ENCODE results near the gene ST3GAL4. TPM values are rescaled to one million over a fixed set of nuclear protein-coding genes. Genes with fewer than 3 reads are reported as not detected.

ST3GAL4 gene
- total RNA-seq, 1 experiment from 2014 or later, result 11.2 TPM

DNA sequence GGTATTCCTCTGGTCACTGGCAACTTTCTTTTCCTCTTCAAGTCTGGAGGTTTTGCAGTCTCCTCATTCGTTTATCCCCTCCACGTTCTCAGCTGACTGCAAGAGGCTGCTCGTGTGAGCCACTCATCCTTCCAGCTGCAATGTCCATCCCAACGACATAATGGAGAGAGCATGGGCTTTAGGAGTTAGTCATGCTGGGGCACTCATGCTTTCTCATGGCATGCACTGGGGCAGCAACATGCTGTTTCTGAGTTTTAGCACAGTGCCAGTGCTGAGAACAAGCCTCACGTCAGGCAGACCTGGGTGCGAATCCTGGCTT is 44.5 kb upstream of the ST3GAL4 start:
- H3K27ac Mint-ChIP-seq (ENCODE audit: unreplicated experiment), result no peak overlapping the region
- Histone ChIP-seq H3K4me3 (ENCODE audit: low read depth, low read length) (no peak overlapping the region), H3K4me1 (0 out of 2 replicates have a peak, but pooled peaks cover 6% of the 10 kb centered on the region), H3K36me3 (ENCODE audit: control insufficient read depth, insufficient read depth, low read length) (no peaks in the 10 kb centered on the region), H3K9me3 (no peaks in the 10 kb centered on the region), H3K27me3 (replicated peaks; ENCODE audit: control insufficient read depth, insufficient read depth, low read length) (no peaks in the 10 kb centered on the region)
- POLR2A ChIA-PET, result interaction anchor here (0.6 kb wide), 1 partner anchor 49 kb away, joined by 3 read pairs; no protein-coding TSS in a partner anchor
- H3K27me3 Mint-ChIP-seq (ENCODE audit: insufficient read depth, unreplicated experiment), result no peaks in the 10 kb centered on the region
- CTCF ChIA-PET, result interaction anchor here (0.6 to 2.7 kb wide), 17 partner anchors 10 to 174 kb away, joined by 3 to 68 read pairs (median 3); partner anchors contain the start of gene ST3GAL4
- TF ChIP-seq, protein P1, sequence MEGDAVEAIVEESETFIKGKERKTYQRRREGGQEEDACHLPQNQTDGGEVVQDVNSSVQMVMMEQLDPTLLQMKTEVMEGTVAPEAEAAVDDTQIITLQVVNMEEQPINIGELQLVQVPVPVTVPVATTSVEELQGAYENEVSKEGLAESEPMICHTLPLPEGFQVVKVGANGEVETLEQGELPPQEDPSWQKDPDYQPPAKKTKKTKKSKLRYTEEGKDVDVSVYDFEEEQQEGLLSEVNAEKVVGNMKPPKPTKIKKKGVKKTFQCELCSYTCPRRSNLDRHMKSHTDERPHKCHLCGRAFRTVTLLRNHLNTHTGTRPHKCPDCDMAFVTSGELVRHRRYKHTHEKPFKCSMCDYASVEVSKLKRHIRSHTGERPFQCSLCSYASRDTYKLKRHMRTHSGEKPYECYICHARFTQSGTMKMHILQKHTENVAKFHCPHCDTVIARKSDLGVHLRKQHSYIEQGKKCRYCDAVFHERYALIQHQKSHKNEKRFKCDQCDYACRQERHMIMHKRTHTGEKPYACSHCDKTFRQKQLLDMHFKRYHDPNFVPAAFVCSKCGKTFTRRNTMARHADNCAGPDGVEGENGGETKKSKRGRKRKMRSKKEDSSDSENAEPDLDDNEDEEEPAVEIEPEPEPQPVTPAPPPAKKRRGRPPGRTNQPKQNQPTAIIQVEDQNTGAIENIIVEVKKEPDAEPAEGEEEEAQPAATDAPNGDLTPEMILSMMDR (IDR thresholded peaks at IDR 0.05; ENCODE audit: insufficient read depth in 1 of 2, low read depth in 1 of 2, low read length in 1 of 2, severe bottlenecking in 1 of 2, unreplicated experiment in 1 of 2), result no peak
- no peak overlapping the region for H3K4me3 Mint-ChIP-seq (ENCODE audit: unreplicated experiment)
- no peak for DNase-seq
- peaks cover 1% of the 10 kb centered on the region for H3K4me1 Mint-ChIP-seq (ENCODE audit: low read depth, unreplicated experiment)
- peaks cover 4% of the 10 kb centered on the region for H3K36me3 Mint-ChIP-seq (ENCODE audit: insufficient read depth, unreplicated experiment)
- intact Hi-C loops (cut with micrococcal nuclease; ENCODE audit: unreplicated experiment), result loop anchor here (1.0 to 10.0 kb wide), 6 partner anchors 44 to 294 kb away; partner anchors contain the start of gene ST3GAL4
- H3K9me3 Mint-ChIP-seq (ENCODE audit: unreplicated experiment), result no peaks in the 10 kb centered on the region
- BruUV-seq (replicated peaks), result no TSS peak

DNA sequence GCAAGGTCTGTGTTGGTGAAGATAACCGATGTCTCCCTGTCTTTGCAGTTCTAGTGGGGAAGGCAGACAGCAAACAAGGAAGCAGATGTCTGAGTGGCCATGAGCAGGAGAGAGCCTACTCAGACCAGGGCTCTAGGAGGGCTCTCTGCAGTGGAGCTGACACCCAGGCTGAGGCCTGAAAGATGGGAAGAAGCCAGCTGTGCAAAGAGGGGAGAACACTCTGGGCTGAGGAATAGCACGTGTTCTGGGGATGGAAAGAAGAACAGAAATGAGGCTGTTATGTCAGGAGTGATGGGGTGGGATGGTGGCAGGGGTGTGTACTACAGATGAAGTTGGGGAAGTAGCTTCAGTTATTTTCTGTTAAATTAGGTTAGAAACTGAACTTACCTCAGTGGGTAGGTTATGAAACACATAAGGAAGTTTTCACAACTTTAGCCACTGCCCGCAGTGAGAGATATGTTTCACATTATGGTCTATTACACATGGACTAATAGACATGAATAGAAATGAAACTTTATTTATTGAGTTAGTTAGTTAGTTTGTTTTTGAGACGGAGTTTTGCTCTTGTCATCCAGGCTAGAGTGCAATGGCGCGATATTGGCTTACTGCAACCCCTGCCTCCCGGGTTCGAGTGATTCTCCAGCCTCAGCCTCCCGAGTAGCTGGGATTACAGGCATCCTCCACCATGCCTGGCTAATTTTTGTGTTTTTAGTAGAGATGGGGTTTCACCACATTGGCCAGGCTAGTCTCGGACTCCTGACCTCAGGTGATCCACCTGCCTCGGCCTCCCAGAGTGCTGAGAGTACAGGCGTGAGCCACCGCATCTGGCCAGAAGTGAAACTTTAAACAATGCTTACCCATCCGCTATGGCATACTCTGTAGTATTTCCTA is 43.8 kb upstream of the ST3GAL4 start:
- Mint-ChIP-seq H3K36me3 (ENCODE audit: insufficient read depth, unreplicated experiment) (peaks cover 4% of the 10 kb centered on the region), H3K4me1 (ENCODE audit: low read depth, unreplicated experiment) (peaks cover 6% of the 10 kb centered on the region), H3K9me3 (ENCODE audit: unreplicated experiment) (no peaks in the 10 kb centered on the region), H3K4me3 (ENCODE audit: unreplicated experiment) (no peak overlapping the region), H3K27me3 (ENCODE audit: insufficient read depth, unreplicated experiment) (no peaks in the 10 kb centered on the region), H3K27ac (ENCODE audit: unreplicated experiment) (no peak overlapping the region)
- no TSS peak for BruUV-seq (replicated peaks)
- no peaks in the 10 kb centered on the region for H3K36me3 ChIP-seq (ENCODE audit: control insufficient read depth, insufficient read depth, low read length)
- DNase-seq, result no peak
- TF ChIP-seq, protein P1 (IDR thresholded peaks at IDR 0.05; ENCODE audit: insufficient read depth in 1 of 2, low read depth in 1 of 2, low read length in 1 of 2, severe bottlenecking in 1 of 2, unreplicated experiment in 1 of 2), result no peak
- 0 out of 2 replicates have a peak, but pooled peaks cover 6% of the 10 kb centered on the region for H3K4me1 ChIP-seq
- no peaks in the 10 kb centered on the region for H3K9me3 ChIP-seq
- ChIA-PET POLR2A (interaction anchor here (0.6 kb wide), 1 partner anchor 48 kb away, joined by 3 read pairs; no protein-coding TSS in a partner anchor), CTCF (interaction anchor here (0.8 to 2.7 kb wide), 7 partner anchors 11 to 168 kb away, joined by 3 to 68 read pairs (median 4); partner anchors contain the start of gene ST3GAL4)
- no peaks in the 10 kb centered on the region for H3K27me3 ChIP-seq (replicated peaks; ENCODE audit: control insufficient read depth, insufficient read depth, low read length)
- no peak overlapping the region for H3K4me3 ChIP-seq (ENCODE audit: low read depth, low read length)
- intact Hi-C loops (cut with micrococcal nuclease; ENCODE audit: unreplicated experiment), result loop anchor here (2.0 to 10.0 kb wide), 3 partner anchors 43 to 293 kb away; partner anchors contain the start of gene ST3GAL4

DNA sequence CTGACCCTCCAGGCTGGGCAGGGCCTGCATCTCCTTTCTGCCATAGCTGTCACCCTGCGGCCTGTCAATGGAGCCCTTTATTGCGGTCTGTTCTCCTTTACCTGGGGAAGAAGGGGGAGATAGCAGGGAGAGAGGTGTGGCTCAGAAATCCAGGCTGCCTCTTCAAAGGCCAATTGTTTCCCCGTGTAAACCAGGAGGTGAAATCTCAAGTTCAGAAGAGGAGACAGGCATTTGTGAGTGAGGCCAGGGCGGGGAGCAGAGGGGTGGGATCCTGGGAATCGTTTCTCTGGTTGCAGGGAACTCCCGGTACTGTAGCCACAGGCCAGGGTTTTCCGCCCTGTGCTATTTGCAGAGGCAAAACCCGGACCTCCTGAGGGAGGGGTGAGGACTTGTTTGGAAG is 42.5 kb upstream of the ST3GAL4 start:
- H3K27ac Mint-ChIP-seq (ENCODE audit: unreplicated experiment), result no peak overlapping the region
- DNase-seq, result no peak

More for the DNA sequence above, 42.5 kb upstream of the ST3GAL4 start:
- Histone ChIP-seq H3K36me3 (ENCODE audit: control insufficient read depth, insufficient read depth, low read length) (no peaks in the 10 kb centered on the region), H3K9me3 (no peaks in the 10 kb centered on the region), H3K27me3 (replicated peaks; ENCODE audit: control insufficient read depth, insufficient read depth, low read length) (no peaks in the 10 kb centered on the region), H3K4me1 (0 out of 2 replicates have a peak, but pooled peaks cover 6% of the 10 kb centered on the region), H3K4me3 (ENCODE audit: low read depth, low read length) (no peak overlapping the region)
- Mint-ChIP-seq H3K27me3 (ENCODE audit: insufficient read depth, unreplicated experiment) (no peaks in the 10 kb centered on the region), H3K4me1 (ENCODE audit: low read depth, unreplicated experiment) (peaks cover 6% of the 10 kb centered on the region), H3K4me3 (ENCODE audit: unreplicated experiment) (no peak overlapping the region), H3K36me3 (ENCODE audit: insufficient read depth, unreplicated experiment) (peaks cover 8% of the 10 kb centered on the region), H3K9me3 (ENCODE audit: unreplicated experiment) (no peaks in the 10 kb centered on the region)
- TF ChIP-seq, protein P1 (IDR thresholded peaks at IDR 0.05; ENCODE audit: insufficient read depth in 1 of 2, low read depth in 1 of 2, low read length in 1 of 2, severe bottlenecking in 1 of 2, unreplicated experiment in 1 of 2), result no peak
- CTCF ChIA-PET, result interaction anchor here (0.7 kb wide), 1 partner anchor 381 kb away, joined by 3 read pairs; no protein-coding TSS in a partner anchor
- intact Hi-C loops (cut with micrococcal nuclease; ENCODE audit: unreplicated experiment), result loop anchor here (5.0 to 10.0 kb wide), 2 partner anchors 99 to 292 kb away; no protein-coding TSS in a partner anchor
- no TSS peak for BruUV-seq (replicated peaks)
- POLR2A ChIA-PET, result no interaction called here
